ENCODE results near the gene DPEP1. TPM values are rescaled to one million over a fixed set of nuclear protein-coding genes. Genes with fewer than 3 reads are reported as not detected.

The DPEP1 gene
- total RNA-seq, 6 donors from 2014 or later = 1.2 to 2.7 (median 1.5) TPM; not detected in 3

GRCh38 chr16:89621698-89622409 lies 8.4 kb downstream of the DPEP1 start:
- TF ChIP-seq POLR2A (IDR thresholded peaks at IDR 0.05) (no peak), POLR2AphosphoS5 (IDR thresholded peaks at IDR 0.05) (no peak), CTCF (IDR thresholded peaks at IDR 0.05) (no peak), EP300 (IDR thresholded peaks at IDR 0.05) (no peak)
- DNase-seq (no peak), ATAC-seq (ENCODE audit: low FRiP score in 2 of 2) (no peak)
- WGBS, 2 donors = 71 to 86% methylated on average over 20 to 23 of the region's 32 CpGs
- no peaks in the 10 kb centered on the region for H3K36me3 ChIP-seq
- H3K27ac ChIP-seq = peak overlapping the region in 2 of 4 donors; percentile 64 to 86
- no peak overlapping the region for H3K4me3 ChIP-seq
- peaks cover 0 to 10% (median 2%) of the 10 kb centered on the region in 4 donors for H3K4me1 ChIP-seq
- H3K9me3 ChIP-seq = no peaks in the 10 kb centered on the region
- no peaks in the 10 kb centered on the region for H3K27me3 ChIP-seq

GRCh38 chr16:89623511-89624261 lies 10.2 kb downstream of the DPEP1 start:
- peak; percentile 28 to 52 for TF ChIP-seq POLR2AphosphoS5 (IDR thresholded peaks at IDR 0.05)
- TF ChIP-seq EP300 (IDR thresholded peaks at IDR 0.05) = no peak
- no peak for TF ChIP-seq POLR2A (IDR thresholded peaks at IDR 0.05)
- TF ChIP-seq CTCF (IDR thresholded peaks at IDR 0.05) = no peak
- Histone ChIP-seq H3K4me3 (no peak overlapping the region), H3K9me3 (no peaks in the 10 kb centered on the region), H3K36me3 (no peaks in the 10 kb centered on the region), H3K27me3 (no peaks in the 10 kb centered on the region), H3K4me1 (peaks cover 0 to 6% (median 0%) of the 10 kb centered on the region in 4 donors), H3K27ac (peak overlapping the region; percentile 39 to 86 (median 74))
- WGBS, 2 donors = 38 to 49% methylated on average over 28 of the region's 28 CpGs
- peak; percentile 22 to 42 for ATAC-seq (ENCODE audit: low FRiP score in 2 of 2)
- DNase-seq = no peak

- no peaks in the 10 kb centered on the region for H3K36me3 ChIP-seq
- H3K27ac ChIP-seq = peak overlapping the region in 1 of 4 donors; percentile 86
- no peaks in the 10 kb centered on the region for H3K27me3 ChIP-seq
- peaks cover 0 to 3% (median 0%) of the 10 kb centered on the region in 4 donors for H3K9me3 ChIP-seq
- 62 to 67% methylated on average over 21 of the region's 21 CpGs for WGBS, 2 donors
- no peak overlapping the region for H3K4me3 ChIP-seq
- H3K4me1 ChIP-seq = peaks cover 0 to 6% (median 0%) of the 10 kb centered on the region in 4 donors
- no peak for ATAC-seq (ENCODE audit: low FRiP score in 2 of 2)
- DNase-seq = no peak
- TF ChIP-seq POLR2A (IDR thresholded peaks at IDR 0.05) (no peak), EP300 (IDR thresholded peaks at IDR 0.05) (no peak), POLR2AphosphoS5 (IDR thresholded peaks at IDR 0.05) (no peak), CTCF (IDR thresholded peaks at IDR 0.05) (no peak)
These were observed 11.6 kb downstream of the DPEP1 start for GRCh38 chr16:89624777-89625761.

- Histone ChIP-seq H3K4me3 (no peak overlapping the region), H3K27me3 (no peaks in the 10 kb centered on the region), H3K4me1 (no peaks in the 10 kb centered on the region), H3K27ac (no peak overlapping the region), H3K36me3 (no peaks in the 10 kb centered on the region), H3K9me3 (peaks cover 0 to 3% (median 0%) of the 10 kb centered on the region in 4 donors)
- ATAC-seq (ENCODE audit: low FRiP score in 2 of 2) (no peak), DNase-seq (no peak)
- no peak for TF ChIP-seq CTCF (IDR thresholded peaks at IDR 0.05)
- 96 to 100% methylated on average over 4 to 15 of the region's 17 CpGs for WGBS, 2 donors
These were observed 16.6 kb downstream of the DPEP1 start for GRCh38 chr16:89629827-89630610.

Measured in upper lobe of left lung (tissue), 6 donors.